CD4-positive, alpha-beta T cell treated with Interleukin-12 subunit alpha and Interleukin-12 subunit beta, for 1 hour (primary cell): ENCODE data around the gene CYBB.
A peak's percentile ranks its signal among the peaks of the same experiment; 100 is the strongest.
"Not testable (repeated sequence)": the region's sequence is repeated elsewhere in the genome, so short reads cannot be mapped to it uniquely, and the experiment has no call there.

Source experiments
- DNase-seq: peaks from one replicate; pipeline ENCODE4 v3.0.0-alpha.2; 2020

Gene CYBB

GRCh38 chrX:37779857-37780256 lies at the start of gene CYBB:
Gene CYBB (plus strand): TSS chrX:37780059. CDS start chrX:37780078, 19 bp downstream.
- no peak for DNase-seq

GRCh38 chrX:37745354-37745753 lies 34.5 kb upstream of the CYBB start:
- peak; percentile 78 for DNase-seq

- no peak for DNase-seq
These were observed 34.0 kb upstream of the CYBB start for GRCh38 chrX:37745835-37746217.

GRCh38 chrX:37746218-37746941 lies 33.5 kb upstream of the CYBB start:
- DNase-seq, result no peak

GRCh38 chrX:37746951-37747350 lies 32.9 kb upstream of the CYBB start:
- DNase-seq, result no peak

- no peak for DNase-seq
These were observed 27.6 kb upstream of the CYBB start for GRCh38 chrX:37752281-37752680.

GRCh38 chrX:37752936-37753335 lies 26.9 kb upstream of the CYBB start:
- no peak for DNase-seq

GRCh38 chrX:37753384-37753783 lies 26.5 kb upstream of the CYBB start:
- DNase-seq, result no peak

- DNase-seq, result no peak
These were observed 25.3 kb upstream of the CYBB start for GRCh38 chrX:37754516-37754915.

GRCh38 chrX:37755025-37755424 lies 24.8 kb upstream of the CYBB start:
- DNase-seq, result peak; percentile 46

GRCh38 chrX:37757082-37757481 lies 22.8 kb upstream of the CYBB start:
- DNase-seq, result no peak

- no peak for DNase-seq
These were observed 20.5 kb upstream of the CYBB start for GRCh38 chrX:37759351-37759750.

- DNase-seq, result no peak
These were observed 19.9 kb upstream of the CYBB start for GRCh38 chrX:37759878-37760418.

- DNase-seq, result no peak
These were observed 16.5 kb upstream of the CYBB start for GRCh38 chrX:37763400-37763799.

GRCh38 chrX:37765507-37765906 lies 14.4 kb upstream of the CYBB start:
- no peak for DNase-seq

- no peak for DNase-seq
These were observed 12.4 kb upstream of the CYBB start for GRCh38 chrX:37767430-37767829.

GRCh38 chrX:37768866-37769265 lies 11.0 kb upstream of the CYBB start:
- DNase-seq, result not testable (repeated sequence)

GRCh38 chrX:37776283-37776986 lies 3.4 kb upstream of the CYBB start:
- no peak for DNase-seq

GRCh38 chrX:37776987-37777325 lies 2.9 kb upstream of the CYBB start:
- DNase-seq, result no peak

- no peak for DNase-seq
These were observed 1.2 kb downstream of the CYBB start for GRCh38 chrX:37781081-37781480.

- DNase-seq, result no peak
These were observed 2.0 kb downstream of the CYBB start for GRCh38 chrX:37781814-37782213.

- DNase-seq, result no peak
These were observed 2.5 kb downstream of the CYBB start for GRCh38 chrX:37782359-37782758.

GRCh38 chrX:37783305-37783704 lies 3.4 kb downstream of the CYBB start:
- DNase-seq, result no peak

GRCh38 chrX:37785569-37785968 lies 5.7 kb downstream of the CYBB start:
- no peak for DNase-seq
